GM12878 (cell line): ENCODE measurements around the gene MEGF11. TPM values are rescaled to one million over a fixed set of nuclear protein-coding genes. Genes with fewer than 3 reads are reported as not detected.

Source experiments
- ATAC-seq: fragments of 200-7000 bp; cut with Tn5 transposase; 3 replicates; pipeline ENCODE4 v1.9.1; 2020; ENCODE audit warnings: mild to moderate bottlenecking, moderate library complexity
- BruUV-seq: library from RNA; stranded (reverse); fragments of 400-500 nt; replicated peaks from 2 replicates; lab custom pipeline; 2021; lab: Mats Ljungman, UMichigan
- CTCF ChIA-PET: fragments of 300-600 bp; sonication (Branson Sonifier 250); formaldehyde crosslinking; extraction: SDS; loops from one replicate; lab custom pipeline; 2021; ENCODE audit warnings: inconsistent platforms; lab: Yijun Ruan, JAX
- POLR2A ChIA-PET: fragments of 350-600 bp; formaldehyde crosslinking; extraction: SDS; loops from one replicate; lab custom pipeline; 2021; ENCODE audit warnings: inconsistent platforms; lab: Charles Lee
- RAD21 ChIA-PET: fragments of 300-600 bp; sonication (Branson Sonifier 250); formaldehyde crosslinking; loops from one replicate; lab custom pipeline; 2023; ENCODE audit warnings: antibody characterized with exemption; ENCODE audit not compliant: unreplicated experiment; lab: Charles Lee
- SMC1A ChIA-PET: fragments of 300-600 bp; sonication (Branson Sonifier 250); formaldehyde crosslinking; loops from one replicate; lab custom pipeline; 2023; ENCODE audit not compliant: unreplicated experiment, uncharacterized antibody; lab: Charles Lee
- DNase-seq: peaks from one replicate; pipeline ENCODE4 v3.0.0-alpha.2; 2011; ENCODE audit warnings: low read depth, low spot score
- FAIRE-seq: peaks from 3 replicates; lab custom pipeline; 2011; peaks lifted over from hg19 to GRCh38; lab: Jason Lieb, UNC
- H2AFZ ChIP-seq: 2 replicates; pipeline ENCODE4 v1.6.0; 2011; ENCODE audit warnings: low read depth, low read length, control low read depth; ENCODE audit not compliant: control insufficient read depth
- H3K27ac ChIP-seq: 2 replicates; pipeline ENCODE4 v1.5.1; 2011; ENCODE audit warnings: control low read depth; ENCODE audit not compliant: control insufficient read depth, insufficient read depth
- H3K27me3 ChIP-seq, 2 experiments: replicated peaks in 1 of 2; 2 replicates each; pipeline versions ENCODE4 v1.6.0 to v1.6.1; 2011; ENCODE audit warnings: low read length in 1 of 2; ENCODE audit not compliant: control insufficient read depth in 2 of 2, insufficient read depth in 2 of 2
- H3K36me3 ChIP-seq, 2 experiments: 2 replicates each; pipeline ENCODE4 v1.5.1; 2011; ENCODE audit warnings: low read length in 1 of 2; ENCODE audit not compliant: control insufficient read depth in 2 of 2, insufficient read depth in 2 of 2
- H3K4me1 ChIP-seq: 2 replicates; pipeline ENCODE4 v1.6.1; 2011; ENCODE audit warnings: mild to moderate bottlenecking, low read length, moderate library complexity, mixed read lengths; ENCODE audit not compliant: control insufficient read depth, insufficient read depth
- H3K4me2 ChIP-seq: 2 replicates; pipeline ENCODE4 v1.6.0; 2011; ENCODE audit warnings: control low read depth; ENCODE audit not compliant: control insufficient read depth, insufficient read depth
- H3K4me3 ChIP-seq: fragments of 200-600 bp; sonication (generic); 2 replicates; pipeline ENCODE4 v1.5.1; 2016
- H3K79me2 ChIP-seq: 2 replicates; pipeline ENCODE4 v1.6.0; 2011; ENCODE audit warnings: low read length; ENCODE audit not compliant: control insufficient read depth, insufficient read depth
- H3K9ac ChIP-seq: 2 replicates; pipeline ENCODE4 v1.8.0; 2011; ENCODE audit warnings: low read length, control low read depth, mixed read lengths; ENCODE audit not compliant: control insufficient read depth, insufficient read depth
- H3K9me3 ChIP-seq: replicated peaks from 3 replicates; pipeline ENCODE4 v1.5.1; 2011; ENCODE audit warnings: mild to moderate bottlenecking, low read length; ENCODE audit not compliant: control insufficient read depth, insufficient read depth
- H4K20me1 ChIP-seq: 2 replicates; pipeline ENCODE4 v1.6.0; 2011; ENCODE audit not compliant: control insufficient read depth, insufficient read depth
- CHD1 ChIP-seq: IDR thresholded peaks from 2 replicates; pipeline ENCODE4 v1.6.1; 2012; ENCODE audit warnings: low read depth, low read length, improper control_type of control experiment
- HDAC2 ChIP-seq: fragments of 200-600 bp; sonication (generic); IDR thresholded peaks from 2 replicates; pipeline ENCODE4 v1.6.1; 2017
- IRF4 ChIP-seq: IDR thresholded peaks from 2 replicates; pipeline ENCODE4 v1.6.1; 2011; ENCODE audit warnings: low read depth, low read length
- KLF5 ChIP-seq: fragments of 450-650 bp; IDR thresholded peaks from 2 replicates; pipeline ENCODE4 v1.6.1; 2014; ENCODE audit warnings: mild to moderate bottlenecking; ENCODE audit not compliant: partially characterized antibody
- MLLT1 ChIP-seq: fragments of 450-650 bp; IDR thresholded peaks from 2 replicates; pipeline ENCODE4 v1.6.1; 2016; ENCODE audit warnings: mild to moderate bottlenecking
- MTA3 ChIP-seq: IDR thresholded peaks from 2 replicates; pipeline ENCODE4 v1.6.1; 2012; ENCODE audit warnings: low read length, inconsistent platforms, borderline replicate concordance
- NR2F1 ChIP-seq: fragments of 450-650 bp; conservative IDR thresholded peaks from 2 replicates; pipeline ENCODE4 v1.6.1; 2017; ENCODE audit warnings: mild to moderate bottlenecking
- PRDM15 ChIP-seq: fragments of 450-650 bp; formaldehyde crosslinking; IDR thresholded peaks from 2 replicates; pipeline ENCODE4 v1.4.0; 2020; ENCODE audit warnings: mild to moderate bottlenecking, moderate library complexity
- SIX5 ChIP-seq: IDR thresholded peaks from 2 replicates; pipeline ENCODE4 v1.6.1; 2011; ENCODE audit warnings: mild to moderate bottlenecking, low read depth, low read length, moderate library complexity; ENCODE audit not compliant: severe bottlenecking
- YY1 ChIP-seq: IDR thresholded peaks from 2 replicates; pipeline ENCODE4 v1.6.1; 2011; ENCODE audit warnings: low read depth, mild to moderate bottlenecking, low read length
- ZBTB33 ChIP-seq: fragments of 450-650 bp; IDR thresholded peaks from 2 replicates; pipeline ENCODE4 v1.6.1; 2017; ENCODE audit warnings: mild to moderate bottlenecking
- ZBTB40 ChIP-seq: fragments of 450-650 bp; IDR thresholded peaks from 2 replicates; pipeline ENCODE4 v1.6.1; 2016; ENCODE audit warnings: mild to moderate bottlenecking, moderate library complexity, borderline replicate concordance
- ZNF207 ChIP-seq: fragments of 450-650 bp; IDR thresholded peaks from 2 replicates; pipeline ENCODE4 v1.6.1; 2014; ENCODE audit warnings: antibody characterized with exemption, mild to moderate bottlenecking, borderline replicate concordance
- ZNF622 ChIP-seq: fragments of 450-650 bp; IDR thresholded peaks from 2 replicates; pipeline ENCODE4 v1.6.1; 2017; ENCODE audit warnings: mild to moderate bottlenecking, inconsistent platforms
- WGBS: methylation state at CpG from one replicate; pipeline ENCODE4 v1.1.6; 2016; ENCODE audit warnings: low lambda C conversion rate; ENCODE audit not compliant: insufficient replicate concordance, insufficient coverage; ENCODE audit errors: missing lambda C conversion rate; 5-methylcytosine and 5-hydroxymethylcytosine counted together
- in situ Hi-C: fragments of 300-500 bp; cut with MboI; formaldehyde crosslinking; loops from 9 replicates; pipeline ENCODE4 v1.14.3; 2018; ENCODE audit warnings: mixed read lengths
- intact Hi-C: fragments of 100-400 bp; cut with micrococcal nuclease; formaldehyde crosslinking; loops from one replicate; pipeline ENCODE4 v1.14.2; 2022; ENCODE audit not compliant: unreplicated experiment
- polyA plus RNA-seq, 11 experiments: library from polyadenylated mRNA; depleted of rRNA in 4 of 11; unstranded in 6 of 11; stranded (reverse) in 5 of 11; fragments of >200 nt; fragmentation: Nextera tagmentation in 4 of 11; fragmentation: Illumina TruSeq in 1 of 11; extraction: Ambion mirVana in 4 of 11; extraction: Trizol in 1 of 11; gene quantifications; 1 replicate in 1 of 11; 2 replicates in 10 of 11; pipeline versions ENCODE4 v1.2.1 to v1.2.3, GENCODE V29; 2011 to 2016; ENCODE audit warnings: inconsistent platforms in 2 of 11, missing spikeins in 2 of 11, low read depth in 1 of 11
- total RNA-seq, 4 experiments: library from RNA; depleted of rRNA in 3 of 4; stranded (reverse); fragments of >200 nt in 3 of 4; fragmentation: Illumina TruSeq in 1 of 4; extraction: Trizol in 1 of 4; gene quantifications; 2 replicates each; pipeline versions ENCODE4 v1.2.1 to v1.2.3, GENCODE V29; 2013 to 2021

MEGF11 gene
- total and polyA plus RNA-seq, 10 of the 15 experiments (the other 5 are each of a cell fraction or from before 2014, with no cell fraction given), result 0.03 to 1.7 (median 0.49) TPM

- Histone ChIP-seq H2AFZ (no peak overlapping the region), H3K4me2 (no peak overlapping the region), H3K79me2 (no peaks in the 10 kb centered on the region), H3K4me1 (no peaks in the 10 kb centered on the region), H4K20me1 (no peaks in the 10 kb centered on the region), H3K27ac (no peak overlapping the region), H3K27me3 (peaks cover 3 to 13% of the 10 kb centered on the region in 2 experiments; a peak in 3 of 4 replicates), H3K9me3 (no peaks in the 10 kb centered on the region; the same call in 2 of the 3 replicates), H3K4me3 (no peak overlapping the region), H3K9ac (no peak overlapping the region), H3K36me3 (no peaks in the 10 kb centered on the region)
- POLR2A ChIA-PET, result no interaction called here
- FAIRE-seq, result no peak
- intact Hi-C loops, result no loop called here
- no TSS peak for BruUV-seq
- CTCF ChIA-PET, result interaction anchor here (1.0 kb wide), 1 partner anchor 10 kb away, joined by 5 read pairs; no protein-coding TSS in a partner anchor
- RAD21 ChIA-PET, result no interaction called here
- in situ Hi-C loops, result no loop called here
- ATAC-seq, result no peak
- SMC1A ChIA-PET, result interaction anchor here (0.9 to 1.5 kb wide), 3 partner anchors 9 to 145 kb away, joined by 3 to 5 read pairs (median 3); no protein-coding TSS in a partner anchor
- DNase-seq, result no peak
- WGBS, result 20% methylated on average over 5 of the region's 5 CpGs
- TF ChIP-seq SIX5 (no peak), MLLT1 (no peak), ZBTB40 (no peak), YY1 (no peak), IRF4 (no peak), MTA3 (no peak), ZNF622 (no peak), CHD1 (no peak), ZNF207 (no peak), NR2F1 (no peak), PRDM15 (CRISPR knock-in tag) (no peak), KLF5 (no peak), ZBTB33 (no peak), HDAC2 (no peak)
These were observed 216.7 kb downstream of the MEGF11 start for GRCh38 chr15:66036859-66037258.
